ENCODE results near the gene PAFAH1B2.

Gene PAFAH1B2, protein sequence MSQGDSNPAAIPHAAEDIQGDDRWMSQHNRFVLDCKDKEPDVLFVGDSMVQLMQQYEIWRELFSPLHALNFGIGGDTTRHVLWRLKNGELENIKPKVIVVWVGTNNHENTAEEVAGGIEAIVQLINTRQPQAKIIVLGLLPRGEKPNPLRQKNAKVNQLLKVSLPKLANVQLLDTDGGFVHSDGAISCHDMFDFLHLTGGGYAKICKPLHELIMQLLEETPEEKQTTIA

DNA sequence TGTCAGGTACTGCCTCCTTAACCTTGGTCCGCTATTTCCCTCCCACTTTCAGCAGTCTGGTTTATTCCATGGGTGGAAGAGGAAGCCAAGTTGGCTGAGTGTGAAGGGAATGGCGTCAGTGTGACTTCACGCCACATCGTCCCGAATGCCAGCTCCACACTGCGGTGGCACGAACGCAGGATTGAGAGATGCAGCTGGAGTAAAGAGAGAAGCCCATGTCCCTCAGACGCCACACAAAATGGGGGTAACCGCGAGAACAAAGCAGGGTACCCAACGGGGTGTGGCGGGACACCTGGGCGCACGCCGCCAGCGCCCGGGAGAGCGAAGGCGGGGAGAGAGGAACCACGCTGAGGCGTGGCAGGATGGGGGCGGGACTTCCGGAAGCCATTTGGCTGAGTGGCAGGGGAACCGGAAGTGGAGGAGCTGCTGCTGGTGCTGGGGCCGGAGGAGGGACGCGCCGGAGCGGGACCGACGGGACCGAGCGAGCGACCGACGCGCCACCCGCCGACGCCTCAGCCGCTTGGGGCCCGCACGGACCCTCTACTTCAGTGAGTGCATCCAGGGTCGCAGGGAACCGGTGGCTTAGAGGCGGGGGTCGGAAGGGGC lies at the start of gene PAFAH1B2:
Gene PAFAH1B2, plus strand, starts transcription at position 417 of the 606 bp plus-strand sequence. CDS start 8,161 bp downstream, outside the sequence.
- peak; percentile 74 for DNase-seq (ENCODE audit: extremely low read depth, low read depth)
- H3K4me3 ChIP-seq (replicated peaks; ENCODE audit: low read depth, low read length) = peak within 1 kb of the TSS; percentile 94
- TF ChIP-seq, protein P1, sequence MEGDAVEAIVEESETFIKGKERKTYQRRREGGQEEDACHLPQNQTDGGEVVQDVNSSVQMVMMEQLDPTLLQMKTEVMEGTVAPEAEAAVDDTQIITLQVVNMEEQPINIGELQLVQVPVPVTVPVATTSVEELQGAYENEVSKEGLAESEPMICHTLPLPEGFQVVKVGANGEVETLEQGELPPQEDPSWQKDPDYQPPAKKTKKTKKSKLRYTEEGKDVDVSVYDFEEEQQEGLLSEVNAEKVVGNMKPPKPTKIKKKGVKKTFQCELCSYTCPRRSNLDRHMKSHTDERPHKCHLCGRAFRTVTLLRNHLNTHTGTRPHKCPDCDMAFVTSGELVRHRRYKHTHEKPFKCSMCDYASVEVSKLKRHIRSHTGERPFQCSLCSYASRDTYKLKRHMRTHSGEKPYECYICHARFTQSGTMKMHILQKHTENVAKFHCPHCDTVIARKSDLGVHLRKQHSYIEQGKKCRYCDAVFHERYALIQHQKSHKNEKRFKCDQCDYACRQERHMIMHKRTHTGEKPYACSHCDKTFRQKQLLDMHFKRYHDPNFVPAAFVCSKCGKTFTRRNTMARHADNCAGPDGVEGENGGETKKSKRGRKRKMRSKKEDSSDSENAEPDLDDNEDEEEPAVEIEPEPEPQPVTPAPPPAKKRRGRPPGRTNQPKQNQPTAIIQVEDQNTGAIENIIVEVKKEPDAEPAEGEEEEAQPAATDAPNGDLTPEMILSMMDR (IDR thresholded peaks at IDR 0.05; ENCODE audit: low read depth, low read length, missing control alignments) = no peak

DNA sequence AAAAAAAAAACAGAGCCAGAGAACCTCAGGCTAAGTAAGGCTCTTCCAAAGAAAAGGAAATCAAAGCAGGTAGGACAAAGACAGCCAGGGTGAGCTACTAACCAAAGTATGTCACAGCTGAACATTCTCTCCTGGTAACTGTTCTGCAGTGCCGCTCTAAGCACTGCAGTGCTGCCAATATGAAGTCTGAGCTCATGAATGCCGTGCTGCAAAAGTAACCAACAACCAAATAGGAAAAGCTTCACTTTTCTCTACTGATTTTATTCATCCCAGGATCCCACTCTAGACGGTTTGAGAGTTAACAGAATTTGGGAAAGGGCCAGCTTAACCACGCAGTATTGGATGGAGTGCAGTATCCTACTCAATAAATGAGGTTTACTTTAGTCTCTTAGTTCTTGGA lies 49.3 kb upstream of the PAFAH1B2 start:
- TF ChIP-seq, protein P1 (IDR thresholded peaks at IDR 0.05; ENCODE audit: low read depth, low read length, missing control alignments) = no peak
- H3K4me3 ChIP-seq (replicated peaks; ENCODE audit: low read depth, low read length) = no peak overlapping the region
- DNase-seq (ENCODE audit: extremely low read depth, low read depth) = no peak

DNA sequence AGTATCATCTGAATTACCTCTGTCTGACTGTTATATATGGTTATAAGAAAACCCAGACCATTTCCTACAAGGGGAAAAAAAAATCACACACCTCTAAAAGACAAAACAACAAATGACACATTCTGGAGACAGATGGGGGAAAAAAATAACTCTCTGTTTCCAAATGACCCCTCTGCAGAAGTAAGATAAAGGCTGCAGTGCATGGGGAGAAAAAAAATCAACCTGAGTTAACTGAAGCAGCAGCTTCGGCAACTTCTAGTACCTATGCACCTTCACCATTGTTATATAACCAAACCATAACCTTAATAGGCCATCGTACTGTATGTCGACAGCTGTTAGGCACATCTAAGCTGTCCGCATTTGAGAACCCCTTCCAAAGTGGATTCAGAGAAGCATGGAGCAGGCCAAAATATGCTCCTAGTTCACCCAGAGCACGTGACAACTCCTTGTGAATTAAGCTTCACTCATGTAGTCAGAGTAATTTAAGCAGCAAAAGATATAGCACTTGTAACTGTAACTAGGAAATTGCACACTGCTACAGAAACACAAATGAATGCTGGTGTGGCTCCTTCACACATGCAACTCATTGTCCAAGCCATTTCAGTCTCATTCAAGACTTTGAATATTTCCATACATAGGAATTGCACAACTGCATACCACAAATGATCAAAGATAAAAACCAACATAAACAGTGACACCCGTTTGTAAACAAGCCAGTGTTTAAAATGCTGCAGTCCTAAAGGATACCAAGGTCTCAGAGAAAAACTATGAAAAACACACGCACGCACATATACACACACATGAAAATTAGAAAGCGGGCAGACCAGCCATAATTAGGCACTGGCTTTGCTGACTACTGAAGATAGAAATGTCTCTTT lies 48.6 kb upstream of the PAFAH1B2 start:
- H3K4me3 ChIP-seq (replicated peaks; ENCODE audit: low read depth, low read length) = peak overlapping the region; percentile 82
- peak; percentile 56 for DNase-seq (ENCODE audit: extremely low read depth, low read depth)
- TF ChIP-seq, protein P1 (IDR thresholded peaks at IDR 0.05; ENCODE audit: low read depth, low read length, missing control alignments) = no peak

DNA sequence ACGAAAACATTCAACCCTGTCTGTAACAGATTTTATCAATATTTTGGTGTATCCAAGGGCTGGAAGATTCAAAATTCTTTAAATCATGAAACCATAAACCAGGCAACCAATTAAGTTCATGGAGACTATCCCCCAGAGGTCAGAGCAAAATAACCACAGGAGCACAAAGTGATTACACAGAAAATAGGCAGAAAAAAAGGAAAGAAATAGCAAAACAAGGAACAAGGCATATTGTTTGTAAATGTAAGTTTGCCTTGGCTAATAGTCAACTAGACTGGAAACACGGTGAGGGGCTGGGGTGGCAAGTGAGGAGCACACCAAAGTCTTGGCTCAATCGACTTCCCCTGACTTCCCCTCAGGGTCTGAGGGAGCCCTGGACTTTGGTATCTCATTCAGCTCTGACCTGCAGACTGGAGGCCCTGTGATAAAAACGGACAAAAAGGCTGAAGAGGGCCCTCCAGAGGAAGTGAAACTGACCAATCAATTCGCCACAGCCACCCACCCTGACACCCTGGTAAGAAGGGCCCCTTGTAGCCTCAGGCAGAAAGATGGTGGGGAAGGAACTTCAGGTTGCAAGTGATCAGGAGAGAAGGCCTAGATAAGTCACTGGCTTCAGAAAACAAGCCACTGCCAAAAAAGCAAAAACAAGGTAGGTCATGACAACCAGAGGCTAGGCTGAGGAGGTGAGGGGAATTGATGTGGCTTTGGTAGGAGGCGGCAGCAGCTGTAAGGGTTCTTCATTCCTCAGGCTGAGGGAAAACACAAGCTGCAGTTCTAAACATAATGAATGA lies 47.7 kb upstream of the PAFAH1B2 start:
- peak overlapping the region; percentile 82 for H3K4me3 ChIP-seq (replicated peaks; ENCODE audit: low read depth, low read length)
- DNase-seq (ENCODE audit: extremely low read depth, low read depth) = no peak
- TF ChIP-seq, protein P1 (IDR thresholded peaks at IDR 0.05; ENCODE audit: low read depth, low read length, missing control alignments) = no peak

DNA sequence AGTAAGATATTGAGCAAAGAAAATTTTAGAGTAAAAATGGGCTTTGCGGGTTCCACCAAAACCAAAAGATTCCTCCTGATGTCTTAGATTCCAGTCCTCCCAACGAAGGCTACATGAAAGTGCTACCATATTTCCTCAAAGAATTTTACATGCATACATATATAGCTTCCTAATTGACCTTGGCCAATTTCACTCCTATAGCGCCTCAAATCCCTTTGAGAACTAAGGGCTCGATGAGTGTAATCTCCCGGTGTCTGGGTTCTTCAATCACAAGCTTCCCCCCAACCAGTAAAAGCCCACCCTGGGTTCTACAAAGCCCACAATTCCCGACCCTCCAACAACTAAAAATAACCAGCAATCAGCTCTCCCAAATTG lies 47.1 kb upstream of the PAFAH1B2 start:
- DNase-seq (ENCODE audit: extremely low read depth, low read depth) = no peak
- TF ChIP-seq, protein P1 (IDR thresholded peaks at IDR 0.05; ENCODE audit: low read depth, low read length, missing control alignments) = no peak
- peak overlapping the region; percentile 82 for H3K4me3 ChIP-seq (replicated peaks; ENCODE audit: low read depth, low read length)
